Osteoblast (primary cell): ENCODE measurements around the gene RBFOX2. TPM values are rescaled to one million over a fixed set of nuclear protein-coding genes. Genes with fewer than 3 reads are reported as not detected.

Experiments
- DNase-seq: peaks from one replicate; pipeline ENCODE4 v3.0.0; 2011; ENCODE audit warnings: low spot score, mixed read lengths; ENCODE audit not compliant: insufficient read length; ENCODE audit errors: missing footprints
- H2AFZ ChIP-seq: 2 replicates; pipeline ENCODE4 v1.6.0; 2011; ENCODE audit warnings: mild to moderate bottlenecking, low read length
- H3K27ac ChIP-seq: 2 replicates; pipeline ENCODE4 v1.5.1; 2011; ENCODE audit warnings: mild to moderate bottlenecking, low read depth, low read length, moderate library complexity
- H3K27me3 ChIP-seq: 2 replicates; pipeline ENCODE4 v1.6.0; 2012; ENCODE audit warnings: mild to moderate bottlenecking, control low read depth, inconsistent platforms, low read length, moderate library complexity; ENCODE audit not compliant: insufficient read depth
- H3K36me3 ChIP-seq: 2 replicates; pipeline ENCODE4 v1.5.1; 2011; ENCODE audit warnings: mild to moderate bottlenecking, low read length, control low read depth, moderate library complexity; ENCODE audit not compliant: insufficient read depth
- H3K4me1 ChIP-seq: 2 replicates; pipeline ENCODE4 v1.5.1; 2011; ENCODE audit warnings: mild to moderate bottlenecking, low read length, control low read depth, moderate library complexity; ENCODE audit not compliant: insufficient read depth
- H3K4me2 ChIP-seq: 2 replicates; pipeline ENCODE4 v1.6.0; 2011; ENCODE audit warnings: mild to moderate bottlenecking, low read length; ENCODE audit not compliant: insufficient read depth
- H3K4me3 ChIP-seq: fragments of 200-600 bp; sonication (generic); 3 replicates; pipeline ENCODE4 v1.5.1; 2012; ENCODE audit warnings: mild to moderate bottlenecking, low read length, inconsistent platforms; ENCODE audit not compliant: insufficient read depth
- H3K79me2 ChIP-seq: 2 replicates; pipeline ENCODE4 v1.6.0; 2012; ENCODE audit warnings: mild to moderate bottlenecking, low read length, control low read depth, inconsistent platforms; ENCODE audit not compliant: insufficient read depth
- H3K9me3 ChIP-seq: 2 replicates; pipeline ENCODE4 v1.5.1; 2011; ENCODE audit warnings: low read depth, low read length, control low read depth
- H4K20me1 ChIP-seq: 2 replicates; pipeline ENCODE4 v1.6.0; 2012; ENCODE audit warnings: mild to moderate bottlenecking, low read length, control low read depth; ENCODE audit not compliant: insufficient read depth
- CTCF ChIP-seq: IDR thresholded peaks from 2 replicates; pipeline ENCODE4 v1.5.1; 2011; ENCODE audit warnings: mild to moderate bottlenecking, low read depth, low read length, moderate library complexity; ENCODE audit errors: extremely low read depth
- total RNA-seq: library from RNA; depleted of rRNA; stranded (reverse); fragments of >200 nt; gene quantifications from 2 replicates; pipeline ENCODE4 v1.2.3, GENCODE V29; 2012

RBFOX2 gene
- total RNA-seq, 1 donor = 171 TPM

GRCh38 chr22:35697142-35697541 is 331.5 kb downstream of the RBFOX2 start:
- Histone ChIP-seq H3K27me3 (no peaks in the 10 kb centered on the region), H3K4me1 (no peaks in the 10 kb centered on the region), H2AFZ (no peak overlapping the region), H3K36me3 (no peaks in the 10 kb centered on the region), H3K27ac (no peak overlapping the region), H4K20me1 (no peaks in the 10 kb centered on the region), H3K9me3 (no peaks in the 10 kb centered on the region), H3K4me2 (no peak overlapping the region), H3K79me2 (no peaks in the 10 kb centered on the region), H3K4me3 (no peak overlapping the region)
- TF ChIP-seq CTCF = no peak
- DNase-seq = no peak

- H3K4me1 ChIP-seq = no peaks in the 10 kb centered on the region
- no peaks in the 10 kb centered on the region for H3K9me3 ChIP-seq
- DNase-seq = no peak
Observed at GRCh38 chr22:35695202-35695601, 333.4 kb downstream of the RBFOX2 start.

GRCh38 chr22:35690001-35690400 is 338.6 kb downstream of the RBFOX2 start:
- no peak for DNase-seq
- Histone ChIP-seq H2AFZ (no peak overlapping the region), H3K27me3 (no peaks in the 10 kb centered on the region), H3K4me1 (peaks cover 8% of the 10 kb centered on the region), H3K27ac (no peak overlapping the region), H4K20me1 (no peaks in the 10 kb centered on the region), H3K79me2 (no peaks in the 10 kb centered on the region), H3K9me3 (no peaks in the 10 kb centered on the region), H3K4me2 (no peak overlapping the region), H3K36me3 (no peaks in the 10 kb centered on the region), H3K4me3 (no peak overlapping the region)
- TF ChIP-seq CTCF = no peak

More at GRCh38 chr22:35695202-35695601, 333.4 kb downstream of the RBFOX2 start:
- TF ChIP-seq CTCF = no peak
- Histone ChIP-seq H2AFZ (no peak overlapping the region), H3K27me3 (no peaks in the 10 kb centered on the region), H4K20me1 (no peaks in the 10 kb centered on the region), H3K4me2 (no peak overlapping the region), H3K4me3 (no peak overlapping the region), H3K27ac (no peak overlapping the region), H3K36me3 (no peaks in the 10 kb centered on the region), H3K79me2 (no peaks in the 10 kb centered on the region)

- no peak for DNase-seq
- Histone ChIP-seq H3K27ac (no peak overlapping the region), H3K4me3 (no peak overlapping the region), H3K36me3 (no peaks in the 10 kb centered on the region), H3K4me2 (no peak overlapping the region), H3K4me1 (peaks cover 8% of the 10 kb centered on the region), H3K79me2 (no peaks in the 10 kb centered on the region), H2AFZ (no peak overlapping the region), H3K27me3 (no peaks in the 10 kb centered on the region), H4K20me1 (no peaks in the 10 kb centered on the region), H3K9me3 (no peaks in the 10 kb centered on the region)
- TF ChIP-seq CTCF = no peak
Observed at GRCh38 chr22:35688913-35689675, 339.5 kb downstream of the RBFOX2 start.

Other genes with a start within 250 kb of the RBFOX2 start
- 12.1 and 13.8 TPM in 2 replicates for gene APOL3, start 131.9 kb upstream of the RBFOX2 start, total RNA-seq
- 2.9 and 4.4 TPM in 2 replicates for gene APOL4, start 173.0 kb upstream of the RBFOX2 start, total RNA-seq
- 50.7 and 56.1 TPM in 2 replicates for gene APOL2, start 210.7 kb upstream of the RBFOX2 start, total RNA-seq
- 34.8 and 38.7 TPM in 2 replicates for gene APOL1, start 224.3 kb upstream of the RBFOX2 start, total RNA-seq